ENCODE data around the gene EPO. TPM values are rescaled to one million over a fixed set of nuclear protein-coding genes. Genes with fewer than 3 reads are reported as not detected.

The EPO gene
- total RNA-seq, 1 experiment from 2014 or later = 0.44 TPM

DNA sequence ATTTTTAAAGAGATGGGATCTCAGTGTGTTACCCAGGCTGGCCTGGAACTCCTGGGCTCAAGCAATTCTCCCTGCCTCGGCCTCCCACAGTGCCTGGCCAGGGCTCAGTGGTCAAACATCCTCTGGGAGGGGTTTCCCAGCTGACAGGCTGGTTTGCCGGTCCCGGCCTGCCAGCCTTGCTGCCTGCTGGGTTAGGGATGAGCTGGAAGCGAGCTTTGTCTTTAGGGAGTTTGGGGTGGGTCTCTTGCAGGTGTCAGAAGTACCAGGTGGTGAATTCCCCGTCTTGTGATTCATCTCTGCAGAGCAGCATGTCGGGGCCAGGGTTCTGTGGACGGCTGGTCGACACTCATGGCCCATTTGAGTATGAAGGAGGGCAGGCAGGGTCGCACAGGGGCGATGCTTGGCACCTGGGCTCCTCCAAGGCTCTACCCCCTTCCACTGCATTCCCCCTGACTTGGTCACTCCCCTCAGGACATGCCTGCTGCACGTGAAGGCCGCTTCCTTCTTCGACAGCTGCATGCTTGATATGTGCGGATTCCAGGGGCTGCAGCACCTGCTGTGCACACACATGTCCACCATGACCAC lies 43.4 kb downstream of the EPO start:
- no peaks in the 10 kb centered on the region for H3K36me3 ChIP-seq (ENCODE audit: low read depth)
- no peaks in the 10 kb centered on the region for H4K20me1 ChIP-seq (ENCODE audit: insufficient read depth)
- ChIA-PET POLR2A (ENCODE audit: unreplicated experiment) (no interaction called here), CTCF (no interaction called here)
- no peak overlapping the region for H3K27ac ChIP-seq
- no TSS peak for BruUV-seq (replicated peaks)
- no peak overlapping the region for H3K4me3 ChIP-seq
- H3K27me3 ChIP-seq (ENCODE audit: insufficient read depth, low read depth) = no peaks in the 10 kb centered on the region
- no peaks in the 10 kb centered on the region for H3K9me2 ChIP-seq (ENCODE audit: insufficient read depth)
- no peak for TF ChIP-seq EZH2 (IDR thresholded peaks at IDR 0.05; ENCODE audit: low read depth)
- TF ChIP-seq, protein P1, sequence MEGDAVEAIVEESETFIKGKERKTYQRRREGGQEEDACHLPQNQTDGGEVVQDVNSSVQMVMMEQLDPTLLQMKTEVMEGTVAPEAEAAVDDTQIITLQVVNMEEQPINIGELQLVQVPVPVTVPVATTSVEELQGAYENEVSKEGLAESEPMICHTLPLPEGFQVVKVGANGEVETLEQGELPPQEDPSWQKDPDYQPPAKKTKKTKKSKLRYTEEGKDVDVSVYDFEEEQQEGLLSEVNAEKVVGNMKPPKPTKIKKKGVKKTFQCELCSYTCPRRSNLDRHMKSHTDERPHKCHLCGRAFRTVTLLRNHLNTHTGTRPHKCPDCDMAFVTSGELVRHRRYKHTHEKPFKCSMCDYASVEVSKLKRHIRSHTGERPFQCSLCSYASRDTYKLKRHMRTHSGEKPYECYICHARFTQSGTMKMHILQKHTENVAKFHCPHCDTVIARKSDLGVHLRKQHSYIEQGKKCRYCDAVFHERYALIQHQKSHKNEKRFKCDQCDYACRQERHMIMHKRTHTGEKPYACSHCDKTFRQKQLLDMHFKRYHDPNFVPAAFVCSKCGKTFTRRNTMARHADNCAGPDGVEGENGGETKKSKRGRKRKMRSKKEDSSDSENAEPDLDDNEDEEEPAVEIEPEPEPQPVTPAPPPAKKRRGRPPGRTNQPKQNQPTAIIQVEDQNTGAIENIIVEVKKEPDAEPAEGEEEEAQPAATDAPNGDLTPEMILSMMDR (conservative IDR thresholded peaks at IDR 0.05) = no peak
- H3K4me2 ChIP-seq = no peak overlapping the region
- no peak for DNase-seq
- no peaks in the 10 kb centered on the region for H3K4me1 ChIP-seq (replicated peaks; ENCODE audit: insufficient read depth)
- intact Hi-C loops (cut with micrococcal nuclease; ENCODE audit: unreplicated experiment) = no loop called here
- no peak overlapping the region for H2AFZ ChIP-seq
- no peaks in the 10 kb centered on the region for H3K9me3 ChIP-seq (ENCODE audit: insufficient read depth, low read depth)
- no peaks in the 10 kb centered on the region for H3F3A ChIP-seq (ENCODE audit: insufficient read depth, low read depth)
- no peaks in the 10 kb centered on the region for H3K79me2 ChIP-seq (ENCODE audit: low read depth)

DNA sequence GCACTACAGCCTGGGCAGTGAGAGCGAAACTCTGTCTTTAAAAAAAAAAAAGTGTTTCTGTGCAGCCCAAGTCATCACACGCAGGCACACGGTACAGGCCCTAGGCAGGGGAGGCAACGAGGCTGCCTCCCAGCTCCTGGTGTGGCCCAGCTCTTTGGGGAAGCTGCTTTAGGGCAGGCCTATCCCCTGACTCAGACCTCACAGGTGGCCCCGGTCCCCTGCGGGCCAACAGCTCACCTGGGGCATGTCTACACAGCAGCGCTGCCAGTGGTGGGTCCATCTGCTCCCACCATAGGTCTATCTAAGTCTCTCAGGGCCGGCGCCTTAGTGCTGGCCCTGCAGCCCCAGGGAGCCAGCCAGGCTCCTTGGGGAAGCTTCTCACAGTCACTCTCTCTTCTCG lies 44.6 kb downstream of the EPO start:
- Histone ChIP-seq H3K9me3 (ENCODE audit: insufficient read depth, low read depth) (no peaks in the 10 kb centered on the region), H3K9me2 (ENCODE audit: insufficient read depth) (no peaks in the 10 kb centered on the region), H3K36me3 (ENCODE audit: low read depth) (no peaks in the 10 kb centered on the region), H3K27ac (no peak overlapping the region), H3F3A (ENCODE audit: insufficient read depth, low read depth) (no peaks in the 10 kb centered on the region), H3K27me3 (ENCODE audit: insufficient read depth, low read depth) (no peaks in the 10 kb centered on the region), H3K4me2 (no peak overlapping the region), H3K79me2 (ENCODE audit: low read depth) (no peaks in the 10 kb centered on the region), H3K4me1 (replicated peaks; ENCODE audit: insufficient read depth) (no peaks in the 10 kb centered on the region), H2AFZ (no peak overlapping the region), H3K4me3 (no peak overlapping the region), H4K20me1 (ENCODE audit: insufficient read depth) (no peaks in the 10 kb centered on the region)
- no TSS peak for BruUV-seq (replicated peaks)
- ChIA-PET POLR2A (ENCODE audit: unreplicated experiment) (no interaction called here), CTCF (no interaction called here)
- TF ChIP-seq, protein P1 (conservative IDR thresholded peaks at IDR 0.05) = no peak
- TF ChIP-seq EZH2 (IDR thresholded peaks at IDR 0.05; ENCODE audit: low read depth) = no peak
- intact Hi-C loops (cut with micrococcal nuclease; ENCODE audit: unreplicated experiment) = no loop called here
- DNase-seq = no peak

DNA sequence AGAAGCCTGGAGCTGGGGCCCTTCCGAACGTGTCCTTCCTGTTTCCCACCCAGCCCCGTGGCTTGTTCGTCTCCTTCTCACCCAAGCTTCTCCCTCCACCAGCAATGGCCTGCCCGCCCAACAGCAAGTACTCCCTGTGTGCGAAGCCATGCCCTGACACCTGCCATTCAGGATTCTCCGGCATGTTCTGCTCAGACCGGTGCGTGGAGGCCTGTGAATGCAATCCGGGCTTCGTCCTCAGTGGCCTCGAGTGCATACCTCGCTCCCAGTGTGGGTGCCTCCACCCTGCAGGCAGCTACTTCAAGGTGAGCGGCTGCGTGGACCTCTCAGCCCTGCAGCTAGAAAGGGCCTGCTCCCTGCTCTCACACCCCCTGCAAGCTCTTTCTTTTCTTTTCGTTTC lies 45.0 kb downstream of the EPO start:
- Histone ChIP-seq H3K9me2 (ENCODE audit: insufficient read depth) (no peaks in the 10 kb centered on the region), H2AFZ (no peak overlapping the region), H3K4me2 (no peak overlapping the region), H4K20me1 (ENCODE audit: insufficient read depth) (no peaks in the 10 kb centered on the region), H3K27ac (no peak overlapping the region), H3K79me2 (ENCODE audit: low read depth) (no peaks in the 10 kb centered on the region), H3K36me3 (ENCODE audit: low read depth) (no peaks in the 10 kb centered on the region), H3K4me3 (no peak overlapping the region), H3K9me3 (ENCODE audit: insufficient read depth, low read depth) (no peaks in the 10 kb centered on the region), H3F3A (ENCODE audit: insufficient read depth, low read depth) (no peaks in the 10 kb centered on the region), H3K27me3 (ENCODE audit: insufficient read depth, low read depth) (no peaks in the 10 kb centered on the region), H3K4me1 (replicated peaks; ENCODE audit: insufficient read depth) (no peaks in the 10 kb centered on the region)
- TF ChIP-seq, protein P1 (conservative IDR thresholded peaks at IDR 0.05) = no peak
- no peak for TF ChIP-seq EZH2 (IDR thresholded peaks at IDR 0.05; ENCODE audit: low read depth)
- POLR2A ChIA-PET (ENCODE audit: unreplicated experiment) = no interaction called here
- intact Hi-C loops (cut with micrococcal nuclease; ENCODE audit: unreplicated experiment) = no loop called here
- no TSS peak for BruUV-seq (replicated peaks)
- DNase-seq = no peak
- CTCF ChIA-PET = no interaction called here
